Activated T-helper 1 cell treated with Interleukin-2 at 50 U/mL for 16 hours (primary cell): Measurements from ENCODE around the gene PRSS1.
A peak's percentile ranks its signal among the peaks of the same experiment; 100 is the strongest.
"Not testable (repeated sequence)": the region's sequence is repeated elsewhere in the genome, so short reads cannot be mapped to it uniquely, and the experiment has no call there.

Experiments
- DNase-seq: peaks from one replicate; pipeline ENCODE4 v3.0.0-alpha.2; 2020; ENCODE audit warnings: low read depth

PRSS1 gene

DNA sequence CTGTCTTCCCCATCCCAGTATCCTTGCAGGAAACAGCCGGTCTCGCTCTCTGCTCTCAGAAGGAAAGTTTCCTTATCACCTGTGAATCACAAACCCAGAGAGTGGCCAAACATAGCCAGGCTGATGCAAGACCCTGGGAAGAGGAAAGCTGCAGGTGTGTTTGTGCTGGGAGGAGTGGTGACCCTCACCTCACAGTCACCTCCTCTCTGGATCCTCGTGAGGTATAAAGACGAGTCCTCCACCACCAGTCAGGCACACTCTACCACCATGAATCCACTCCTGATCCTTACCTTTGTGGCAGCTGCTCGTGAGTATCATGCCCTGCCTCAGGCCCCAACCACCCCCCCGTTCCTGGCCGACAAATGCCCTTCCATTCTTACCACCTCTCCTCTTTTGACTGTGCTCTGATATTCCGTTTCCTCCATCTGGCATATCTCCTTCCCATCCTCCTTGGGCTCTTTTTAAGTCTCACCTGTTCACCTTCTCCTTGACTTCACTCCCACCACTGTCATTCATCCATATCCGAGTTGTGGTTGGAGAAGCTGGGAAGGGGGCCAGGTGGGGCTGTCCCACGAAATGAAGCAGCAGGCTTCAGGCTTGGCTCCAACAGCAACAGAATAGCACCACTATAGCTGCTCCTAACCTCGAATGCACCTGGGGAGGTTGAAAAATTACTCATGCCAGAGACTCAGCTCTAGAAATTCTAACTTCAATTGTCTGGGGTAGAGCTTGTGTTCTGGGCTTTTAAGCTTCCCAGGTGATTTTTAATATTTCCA, at the start of gene PRSS1:
TSS of gene PRSS1 (plus strand) at position 255 of the 776 bp plus-strand sequence. CDS start at position 268, 13 bp downstream.
- no peak for DNase-seq

DNA sequence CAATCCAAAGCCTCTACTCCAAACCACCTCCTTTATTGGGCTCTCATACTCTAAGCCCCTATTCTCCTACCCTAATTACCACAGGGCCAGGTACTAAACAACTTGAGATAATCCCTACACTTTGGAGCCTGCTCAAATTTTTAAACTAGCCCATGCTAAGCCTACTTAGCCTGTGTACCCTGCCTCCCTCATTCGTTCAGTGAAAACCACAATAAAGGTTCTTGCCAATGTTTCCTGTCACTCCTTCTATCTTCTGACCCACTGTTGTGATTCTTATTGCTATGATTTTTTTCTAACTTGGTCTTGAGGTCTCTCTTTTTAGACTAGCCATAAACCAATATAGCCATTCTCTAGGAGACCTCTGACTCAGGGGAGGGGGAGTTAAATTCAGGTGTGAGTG, 48.3 kb upstream of the PRSS1 start:
- DNase-seq = not testable (repeated sequence)

DNA sequence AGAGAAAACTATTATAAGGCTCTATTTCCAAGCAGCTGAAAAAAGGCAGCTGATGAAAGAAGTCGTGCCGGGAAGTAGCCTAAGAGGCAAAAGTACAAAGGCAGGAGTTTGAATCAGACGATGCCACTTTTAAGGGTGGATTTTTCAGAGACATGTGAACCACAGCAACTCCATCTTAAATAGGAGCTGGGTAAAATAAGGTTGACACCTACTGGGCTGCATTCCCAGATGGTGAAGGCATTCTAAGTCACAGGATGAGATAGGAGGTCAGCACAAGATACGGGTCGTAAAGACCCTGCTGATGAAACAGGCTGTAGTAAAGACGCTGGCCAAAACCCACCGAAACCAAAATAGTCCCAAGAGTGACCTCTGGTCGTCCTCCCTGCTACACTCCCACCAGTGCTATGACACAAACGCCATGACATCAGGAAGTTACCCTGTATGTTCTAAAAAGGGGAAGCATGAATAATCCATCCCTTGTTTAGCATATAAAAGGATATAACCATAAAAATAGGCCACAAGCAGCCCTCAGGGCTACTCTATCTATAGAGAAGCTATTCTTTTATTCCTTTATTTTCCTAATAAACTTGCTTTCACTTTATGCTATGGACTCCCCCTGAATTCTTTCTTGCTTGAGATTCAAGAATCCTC, 45.5 kb upstream of the PRSS1 start:
- DNase-seq = no peak

DNA sequence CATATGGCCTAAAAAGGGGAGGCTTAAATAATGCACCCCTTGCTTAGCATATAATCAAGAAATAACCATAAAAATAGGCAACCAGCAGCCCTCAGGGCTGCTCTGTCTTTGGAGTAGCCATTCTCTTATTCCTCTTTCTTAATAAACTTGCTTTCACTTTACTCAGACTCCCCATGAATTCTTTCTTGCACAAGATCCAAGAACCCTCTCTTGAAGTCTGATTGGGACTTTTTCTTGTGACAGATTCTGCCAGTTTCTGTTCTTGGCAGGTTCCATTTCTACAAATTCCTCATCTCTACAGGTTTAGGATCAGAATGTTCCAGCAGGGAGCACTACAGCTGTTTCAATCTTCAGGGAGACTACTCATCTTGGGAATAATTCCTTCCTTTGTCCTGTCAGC, 40.5 kb upstream of the PRSS1 start:
- DNase-seq = not testable (repeated sequence)

DNA sequence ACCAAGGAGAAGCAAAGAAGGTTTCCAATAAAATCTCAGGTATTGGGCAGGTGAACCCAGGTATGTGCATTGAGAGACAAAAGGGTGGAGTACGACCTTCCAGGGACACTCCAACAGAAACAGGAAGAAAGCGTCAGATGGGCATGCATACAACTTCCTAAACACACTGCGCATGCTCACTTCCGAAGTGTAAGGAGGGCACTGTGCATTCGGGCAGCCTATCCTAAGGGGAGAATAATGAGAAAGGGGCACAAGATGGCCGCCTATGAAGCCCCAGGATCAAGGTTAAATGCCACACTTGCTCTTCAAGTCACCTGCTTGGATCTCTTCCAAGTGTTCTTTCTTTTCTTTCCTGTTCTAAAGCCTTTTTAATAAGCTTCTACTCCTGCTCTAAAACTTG, 39.4 kb upstream of the PRSS1 start:
- no peak for DNase-seq

DNA sequence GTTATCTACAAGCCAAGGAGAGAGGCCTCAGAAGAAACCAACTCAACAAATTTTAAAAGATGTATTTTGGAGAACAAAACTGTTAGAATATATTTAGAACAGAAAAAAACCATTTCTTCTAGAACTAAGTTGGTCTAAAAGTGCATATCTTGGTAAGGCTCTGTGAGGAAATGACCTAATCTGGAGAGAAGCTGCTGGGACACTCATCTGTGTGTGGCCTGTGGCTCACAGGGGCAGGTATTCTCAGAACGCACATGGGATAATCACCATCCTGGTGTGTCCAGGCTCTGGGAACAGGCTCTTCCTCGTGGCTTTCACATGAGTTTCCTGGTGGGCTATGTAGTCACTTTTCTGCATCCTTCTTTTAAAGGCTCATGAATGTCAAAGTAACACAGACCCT, 38.1 kb upstream of the PRSS1 start:
- no peak for DNase-seq

DNA sequence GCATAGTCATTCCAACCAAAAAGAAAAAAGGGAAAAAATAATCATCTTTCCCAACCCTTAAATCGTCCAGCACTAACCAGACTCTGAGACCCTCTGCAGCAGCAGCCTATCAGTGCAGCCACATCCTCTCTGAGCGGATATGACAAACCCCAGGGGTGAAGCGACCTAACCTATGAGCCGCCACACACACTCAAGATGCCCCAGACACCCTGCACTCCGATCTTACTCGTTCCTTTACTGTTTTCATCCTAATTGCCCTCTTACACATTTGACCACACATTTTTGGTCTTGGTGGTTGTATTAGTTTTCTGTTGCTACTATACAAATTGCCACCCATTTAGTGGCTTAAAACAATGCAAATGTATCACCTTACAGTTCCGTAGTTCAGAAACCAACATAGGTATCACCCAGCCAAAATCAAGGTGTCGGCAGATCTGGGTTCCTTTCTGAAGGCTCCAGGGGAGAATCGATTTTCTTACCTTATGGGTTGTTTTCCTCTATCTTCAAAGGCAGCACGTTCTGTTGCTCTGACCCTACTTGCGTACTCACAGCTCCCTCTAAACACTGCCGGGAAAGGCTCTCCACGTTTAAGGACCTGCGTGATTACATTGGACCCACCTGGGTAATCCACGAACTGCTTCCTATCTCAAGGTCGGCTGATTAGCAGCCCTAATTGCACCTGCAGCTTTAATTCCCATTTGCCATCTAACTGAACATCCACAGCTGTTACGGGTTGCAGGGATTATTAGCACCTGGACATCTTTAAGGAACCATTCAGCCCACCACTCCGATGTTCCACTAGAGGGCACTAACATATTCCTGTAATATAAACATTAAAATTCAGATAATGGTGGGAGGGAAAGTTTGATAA, 37.3 kb upstream of the PRSS1 start:
- DNase-seq = peak; percentile 4

DNA sequence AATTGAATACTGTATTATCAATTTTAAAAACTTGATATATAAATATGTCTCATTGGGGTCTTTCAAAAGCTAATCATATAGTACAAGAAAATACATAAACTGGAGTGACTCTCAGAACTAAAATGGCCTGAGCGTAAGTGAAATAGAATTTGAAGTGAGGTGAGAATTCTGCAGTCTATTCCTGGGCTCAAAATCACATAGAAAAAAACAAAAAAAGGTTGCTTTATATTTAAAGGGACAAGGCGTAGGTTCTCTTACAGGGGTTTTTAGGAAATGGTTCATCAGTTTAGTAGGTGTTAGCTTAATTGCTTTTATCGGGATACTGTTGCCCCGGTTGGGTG, 36.7 kb upstream of the PRSS1 start:
- DNase-seq = no peak

DNA sequence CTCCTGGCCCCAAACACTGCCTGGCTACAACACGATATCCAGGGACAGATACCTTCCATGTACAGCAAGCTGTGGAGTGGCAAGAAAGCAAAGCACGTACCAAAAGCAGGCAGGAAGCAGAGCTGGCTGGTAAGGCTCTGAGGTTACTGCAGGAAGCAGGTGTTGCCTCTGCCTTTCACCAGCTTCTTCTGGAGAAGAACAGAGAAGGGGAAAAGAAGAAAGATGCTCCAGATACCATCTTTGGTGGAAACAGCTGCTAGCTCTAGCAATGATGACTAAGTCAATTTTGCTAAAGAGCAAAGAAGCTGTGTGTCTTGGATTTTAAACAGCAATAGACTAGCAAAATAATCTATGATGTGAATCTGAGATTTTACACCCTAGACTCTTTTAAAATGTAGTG, 34.9 kb upstream of the PRSS1 start:
- DNase-seq = peak; percentile 15

DNA sequence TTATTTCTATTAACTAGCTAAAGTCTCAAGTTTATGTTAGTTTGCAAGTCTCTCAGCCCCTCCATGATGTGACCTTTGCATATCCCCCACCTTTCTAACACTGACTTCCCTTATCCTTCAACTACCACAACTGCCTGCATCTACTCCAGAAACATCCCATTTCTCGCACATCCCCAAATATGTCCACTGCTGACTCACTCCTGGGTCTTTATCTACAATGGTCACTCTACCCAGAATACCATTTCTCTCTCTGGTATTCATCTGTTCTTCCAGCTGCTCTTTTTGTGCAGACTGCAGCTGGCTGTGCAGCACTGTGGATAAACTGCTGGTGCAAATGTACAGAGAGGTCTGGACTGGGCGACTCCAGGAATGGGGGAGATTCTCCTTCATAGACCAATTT, 32.7 kb upstream of the PRSS1 start:
- no peak for DNase-seq

DNA sequence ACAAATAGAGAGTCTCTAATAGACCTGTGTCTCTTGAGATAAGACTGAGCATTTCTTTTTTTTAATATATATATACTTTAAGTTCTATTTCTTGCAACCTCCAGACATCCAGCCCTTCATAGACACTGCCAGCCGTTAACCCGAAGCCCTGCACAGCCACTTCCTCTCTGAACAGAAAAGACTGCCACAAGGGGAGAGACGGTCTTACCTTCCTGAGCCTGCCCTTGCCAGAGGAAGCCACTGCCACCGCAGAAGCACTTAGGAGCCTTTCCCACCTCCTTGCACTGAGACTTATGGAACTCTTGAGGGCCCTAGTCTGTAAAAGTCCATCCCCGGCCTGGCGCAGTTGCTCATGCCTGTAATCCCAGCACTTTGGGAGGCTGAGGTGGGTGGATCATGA, 31.8 kb upstream of the PRSS1 start:
- DNase-seq = peak; percentile 4

DNA sequence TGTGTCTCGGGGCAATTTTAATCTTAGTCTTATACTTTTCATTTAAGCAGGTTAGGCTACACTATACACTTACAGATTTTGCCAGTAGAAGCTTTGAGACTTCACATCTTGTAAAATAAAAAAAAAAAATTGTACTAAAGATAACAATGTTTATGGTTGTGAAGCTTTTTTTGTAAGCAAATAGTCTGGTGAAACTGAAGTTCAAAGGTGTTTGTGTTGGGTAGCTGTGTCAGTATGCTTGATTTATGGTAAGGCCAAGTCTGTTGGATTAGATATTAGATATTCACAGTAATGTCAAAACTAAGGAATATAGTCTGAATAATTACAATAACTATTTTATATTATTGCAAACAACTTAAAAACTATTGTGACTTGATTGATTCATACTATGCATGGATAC, 31.0 kb upstream of the PRSS1 start:
- DNase-seq = no peak

DNA sequence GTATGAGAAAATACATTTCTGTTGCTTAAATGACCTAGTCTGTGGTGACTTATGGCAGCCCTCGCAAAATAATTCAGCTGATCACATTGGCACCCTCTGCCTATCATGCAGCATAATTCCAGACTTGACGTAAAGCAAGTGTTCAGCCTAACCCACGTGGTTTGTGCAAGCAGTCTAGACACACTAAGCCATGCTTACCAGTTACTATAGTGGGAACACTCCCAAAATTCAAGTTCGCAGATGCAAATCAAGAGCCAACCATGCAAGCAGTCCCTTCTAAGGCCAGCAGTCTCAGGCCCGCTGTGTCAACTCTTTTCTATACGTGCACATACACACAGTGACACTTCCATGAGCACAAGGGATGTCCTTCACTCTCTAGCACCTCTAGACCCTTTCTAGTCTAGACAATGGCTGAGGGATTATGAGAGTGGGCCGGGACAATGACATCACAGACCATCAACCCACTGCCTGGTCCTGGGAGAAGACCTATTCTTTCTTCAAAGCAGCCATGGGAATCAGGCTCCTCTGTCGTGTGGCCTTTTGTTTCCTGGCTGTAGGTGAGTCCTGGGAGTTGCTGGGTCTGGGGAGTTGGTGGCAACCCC, 29.0 kb upstream of the PRSS1 start:
- DNase-seq = no peak

DNA sequence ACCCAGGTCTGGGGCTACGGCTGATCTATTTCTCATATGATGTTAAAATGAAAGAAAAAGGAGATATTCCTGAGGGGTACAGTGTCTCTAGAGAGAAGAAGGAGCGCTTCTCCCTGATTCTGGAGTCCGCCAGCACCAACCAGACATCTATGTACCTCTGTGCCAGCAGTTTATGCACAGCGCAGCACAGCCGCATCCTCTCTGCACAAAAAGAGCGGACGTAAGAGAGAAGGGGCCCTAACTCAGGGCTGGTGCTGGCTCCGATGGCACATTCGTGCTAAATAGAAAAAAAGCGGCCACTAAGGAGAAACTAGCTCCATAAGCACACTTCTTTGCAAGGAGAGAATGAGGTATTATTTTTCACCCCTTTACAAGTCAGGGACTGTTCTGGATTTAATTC, 28.3 kb upstream of the PRSS1 start:
- no peak for DNase-seq

DNA sequence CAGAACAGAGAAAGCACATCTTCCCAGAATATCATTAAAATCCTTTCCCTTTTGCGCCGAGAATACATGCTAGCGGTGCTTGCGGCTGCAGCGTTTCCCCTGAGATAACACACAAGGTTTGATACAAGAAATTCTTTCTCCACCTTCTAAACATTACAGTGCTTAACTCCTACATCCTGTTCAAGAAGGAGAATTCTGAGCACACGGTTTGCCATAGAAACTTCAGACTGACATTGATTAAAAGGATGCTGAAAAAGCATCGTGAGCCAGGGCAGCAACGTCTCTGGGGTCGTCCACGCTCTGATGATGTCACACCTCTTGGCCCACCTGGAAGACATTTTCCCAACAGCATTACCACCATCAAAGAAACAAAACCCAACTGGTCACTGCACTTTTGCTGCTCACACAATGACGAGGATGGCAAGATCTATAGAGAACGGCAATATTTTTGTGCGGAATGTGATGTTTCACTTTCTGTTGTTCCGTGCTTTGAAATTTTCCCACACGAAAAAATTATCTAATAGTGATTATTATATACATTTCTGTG, 27.0 kb upstream of the PRSS1 start:
- DNase-seq = no peak

DNA sequence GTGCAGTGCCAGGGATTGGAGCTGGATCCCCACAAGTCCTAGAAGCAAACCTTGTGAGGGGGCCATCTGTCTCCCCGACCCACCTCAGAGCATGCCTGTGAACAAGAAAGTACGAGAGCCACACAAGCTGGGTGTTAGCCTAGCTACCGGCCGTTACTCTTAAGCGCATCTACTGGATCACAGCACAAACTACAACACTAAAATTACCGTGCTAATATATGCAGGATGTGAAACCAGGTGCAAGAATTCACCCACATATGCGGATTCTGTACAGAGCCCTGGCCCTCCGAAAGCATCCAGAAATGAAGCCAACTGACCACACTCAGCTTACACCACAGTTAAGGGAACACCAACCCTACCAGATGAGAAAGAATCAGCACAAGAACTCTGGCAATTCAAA, 16.0 kb upstream of the PRSS1 start:
- DNase-seq = no peak

DNA sequence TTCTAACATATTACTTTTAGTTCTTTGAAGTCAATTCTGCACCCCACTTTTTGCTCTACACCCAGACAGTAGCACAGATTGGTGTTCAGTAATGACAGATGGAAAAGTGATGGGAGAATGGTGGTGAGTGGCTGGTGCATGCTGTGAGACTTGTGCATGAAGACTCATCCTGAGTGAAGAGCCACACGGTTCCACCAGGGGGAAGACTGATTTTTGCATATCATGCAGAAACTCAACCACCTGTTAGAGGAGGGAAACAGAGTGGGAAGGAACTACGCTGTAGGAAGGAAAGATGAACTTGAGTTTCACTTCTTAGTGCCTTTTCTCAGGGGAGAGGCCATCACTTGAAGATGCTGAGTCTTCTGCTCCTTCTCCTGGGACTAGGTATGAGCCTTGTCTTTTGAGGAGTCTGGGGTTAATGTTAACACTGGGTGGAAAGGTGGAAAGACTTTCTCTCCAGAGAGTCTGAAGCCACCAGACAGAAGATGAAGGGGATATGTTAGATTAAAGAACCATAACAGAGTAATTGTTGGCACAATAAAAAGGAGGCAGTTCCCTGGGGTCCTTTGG, 9.3 kb upstream of the PRSS1 start:
- DNase-seq = no peak

DNA sequence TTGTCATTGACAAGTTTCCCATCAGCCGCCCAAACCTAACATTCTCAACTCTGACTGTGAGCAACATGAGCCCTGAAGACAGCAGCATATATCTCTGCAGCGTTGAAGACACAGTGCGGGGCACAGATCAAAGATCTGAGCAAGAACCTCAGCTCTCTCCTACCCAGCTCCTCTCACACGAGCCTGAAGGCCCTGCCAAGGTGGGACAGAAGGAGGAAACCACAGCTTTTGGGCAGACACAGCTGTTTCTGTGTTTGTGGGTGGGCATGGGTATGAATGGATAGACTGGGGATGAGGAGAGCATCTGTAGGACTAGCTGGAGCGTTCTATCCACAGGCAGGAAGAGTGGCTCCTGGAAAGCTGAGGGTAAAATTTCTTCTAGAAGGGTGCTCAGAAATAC, 8.5 kb upstream of the PRSS1 start:
- DNase-seq = no peak

DNA sequence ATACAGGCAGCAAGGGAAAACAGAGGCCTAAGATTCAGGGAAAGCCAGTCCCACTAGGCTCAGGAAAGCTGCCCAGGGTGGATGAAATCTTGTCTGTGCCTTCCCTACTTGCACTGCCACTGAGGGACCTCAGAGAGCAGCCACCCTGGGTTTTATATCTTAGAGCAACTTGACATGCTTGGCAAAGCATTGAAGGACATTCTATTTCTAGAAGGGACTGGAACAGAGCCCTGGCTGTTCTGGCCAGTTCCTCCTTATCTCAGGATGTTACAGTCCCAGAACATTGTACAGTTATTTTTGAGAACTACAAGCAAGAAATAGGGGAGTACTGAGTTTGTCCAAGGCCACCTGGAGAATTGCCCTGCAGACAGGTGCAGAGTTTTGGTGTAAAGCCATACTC, 7.3 kb upstream of the PRSS1 start:
- DNase-seq = not testable (repeated sequence)

DNA sequence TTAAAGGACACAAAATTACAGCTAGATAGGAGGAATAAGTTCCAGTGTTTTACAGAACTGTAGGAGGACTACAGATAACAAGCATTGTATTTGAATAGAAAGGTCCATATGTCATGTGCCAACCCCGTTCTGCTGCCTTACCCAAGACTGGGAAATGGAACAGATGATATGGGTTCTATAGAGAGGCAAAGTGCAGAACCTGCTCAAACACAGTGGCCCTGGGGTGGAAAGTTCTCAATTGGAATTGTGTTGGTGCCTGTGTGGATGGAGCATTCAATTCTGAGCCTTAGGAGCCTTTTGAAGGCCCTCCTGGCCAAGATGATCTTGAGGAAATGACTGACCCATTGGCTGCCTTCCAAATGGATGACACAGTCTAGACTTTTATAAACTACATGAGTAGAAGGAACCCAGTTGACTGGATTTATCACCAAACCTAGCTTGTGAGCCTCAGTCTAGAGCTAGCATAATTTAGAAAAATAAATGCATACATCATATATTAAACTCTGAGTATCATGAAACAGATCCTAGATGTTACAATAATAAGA, 4.1 kb upstream of the PRSS1 start:
- no peak for DNase-seq

DNA sequence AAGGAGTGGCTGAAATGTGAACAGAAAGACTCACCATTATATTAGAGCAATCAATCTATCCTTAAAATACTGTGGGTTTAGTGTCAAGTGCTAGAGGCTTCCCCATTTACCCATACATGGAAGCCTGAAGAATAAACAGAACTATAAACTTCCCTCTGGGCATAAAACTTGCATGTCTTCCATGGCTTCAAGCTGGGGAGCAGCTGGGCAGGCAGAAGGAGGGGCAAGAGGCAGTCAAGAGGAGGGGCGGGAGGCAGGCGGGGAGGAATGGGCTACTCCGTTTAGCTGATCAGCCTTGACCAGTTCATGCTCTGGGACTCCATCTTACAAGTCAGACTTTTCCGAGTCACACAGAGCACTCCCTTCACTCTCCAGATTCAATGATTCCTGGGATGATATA, 3.5 kb upstream of the PRSS1 start:
- no peak for DNase-seq

DNA sequence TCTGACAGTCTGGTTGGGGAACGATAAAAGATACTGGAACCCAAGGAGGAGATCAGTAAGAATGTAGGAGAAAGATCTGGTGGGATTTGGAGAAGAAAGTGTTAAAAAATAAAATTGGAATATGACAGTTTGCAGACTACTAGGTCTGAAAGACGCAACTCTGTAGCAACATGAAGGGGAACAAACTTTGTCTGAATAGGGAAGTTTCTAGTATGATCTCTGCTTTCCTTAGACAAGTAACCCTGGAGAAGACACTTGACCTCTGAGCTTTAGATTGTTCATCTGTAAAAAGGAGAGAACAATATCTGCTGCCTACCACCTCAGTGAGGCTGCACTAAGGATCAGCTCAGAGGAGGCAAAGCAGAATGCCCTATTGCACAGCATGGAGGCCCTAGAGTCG, 3.0 kb upstream of the PRSS1 start:
- DNase-seq = no peak
